Stimulated activated CD8-positive, alpha-beta memory T cell treated with anti-CD3 and anti-CD28 coated beads, Interleukin-7, amount 100 ng/mL, for 24 hours (primary cell): Measurements from ENCODE around the gene ATG7.
"Not testable (repeated sequence)": the region's sequence is repeated elsewhere in the genome, so short reads cannot be mapped to it uniquely, and the experiment has no call there.

Experiments used
- DNase-seq: peaks from one replicate; pipeline ENCODE4 v3.0.0-alpha.2; 2020; ENCODE audit warnings: low read depth

Gene ATG7

GRCh38 chr3:11568503-11569155 is 296.4 kb downstream of the ATG7 start:
- no peak for DNase-seq

- no peak for DNase-seq
Measured at GRCh38 chr3:11569156-11569741, 297.1 kb downstream of the ATG7 start.

- DNase-seq: no peak
Measured at GRCh38 chr3:11570251-11570650, 298.1 kb downstream of the ATG7 start.

DNA sequence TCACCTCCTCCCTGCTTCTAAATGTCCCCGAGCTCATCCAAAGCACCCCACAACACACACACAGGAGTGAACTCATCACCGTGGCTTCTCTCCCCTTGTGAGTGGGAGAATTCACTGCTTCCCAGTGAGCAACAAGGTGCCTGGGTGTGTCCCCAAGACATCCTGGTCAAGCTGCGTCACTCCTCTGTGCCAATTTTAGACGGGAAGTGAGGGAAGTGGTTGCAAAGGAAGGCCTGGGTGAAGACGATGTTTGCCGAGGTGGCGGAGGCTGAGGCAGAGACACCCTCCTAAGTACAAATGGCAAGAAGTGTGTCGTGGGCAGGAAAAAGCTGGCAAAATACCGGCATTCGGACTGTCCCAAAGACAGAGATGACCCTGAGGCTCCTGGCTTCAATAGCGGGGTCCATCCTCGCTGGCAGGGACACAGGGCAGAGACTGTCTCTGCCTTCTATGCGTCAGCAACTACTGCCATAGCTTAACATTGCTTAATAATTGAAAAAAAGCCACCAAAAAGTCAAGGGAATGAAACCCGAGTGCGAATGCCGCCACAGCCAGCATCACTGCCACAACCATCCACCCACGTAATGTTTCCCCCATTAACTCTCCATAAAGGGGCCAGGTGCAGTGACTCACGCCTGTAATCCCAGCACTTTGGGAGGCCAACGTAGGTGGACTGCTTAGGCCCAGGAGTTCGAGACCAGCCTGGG is 298.7 kb downstream of the ATG7 start:
- no peak for DNase-seq

GRCh38 chr3:11572660-11573059 is 300.5 kb downstream of the ATG7 start:
- not testable (repeated sequence) for DNase-seq

- no peak for DNase-seq
Measured at GRCh38 chr3:11574981-11575669, 302.9 kb downstream of the ATG7 start.

DNA sequence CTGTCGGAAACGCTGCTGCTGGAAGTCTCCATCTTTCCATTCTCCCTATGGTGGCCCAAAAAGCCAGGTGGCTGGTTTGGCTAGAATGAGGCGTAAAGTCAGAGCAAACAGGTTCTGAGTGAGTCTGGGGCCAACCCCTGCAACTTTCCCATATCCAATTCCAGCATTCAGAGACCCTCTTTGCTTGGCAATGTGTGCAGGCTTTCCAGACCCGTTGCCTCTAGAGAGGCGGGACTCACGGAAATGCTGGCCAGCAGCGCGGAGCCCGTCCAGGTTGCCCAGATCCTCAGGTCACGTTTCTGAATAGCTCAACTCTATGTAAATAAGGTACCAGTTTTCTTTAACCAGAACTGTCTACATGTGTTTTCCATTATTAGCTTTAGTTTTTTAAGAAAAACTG is 303.5 kb downstream of the ATG7 start:
- DNase-seq: no peak

- no peak for DNase-seq
Measured at GRCh38 chr3:11576453-11576852, 304.3 kb downstream of the ATG7 start.

DNA sequence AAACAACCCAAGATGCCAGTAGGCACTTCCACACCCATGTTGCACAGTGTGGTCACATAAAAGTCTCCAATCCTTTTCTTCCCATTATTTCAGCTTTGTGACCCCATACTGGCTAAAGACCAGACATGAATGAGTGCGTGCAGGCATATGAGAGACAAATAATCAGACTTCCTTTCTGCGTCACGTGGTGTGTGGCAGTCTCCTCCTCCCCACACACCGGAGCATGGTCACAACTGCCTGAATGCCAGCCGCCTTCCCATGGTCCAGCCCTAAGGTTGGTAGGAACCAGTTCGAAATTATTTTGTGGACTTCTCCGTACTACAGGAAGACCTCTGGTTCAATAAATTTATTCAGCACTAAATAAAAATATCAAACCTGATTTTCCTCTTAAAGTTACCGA is 306.0 kb downstream of the ATG7 start:
- no peak for DNase-seq

DNA sequence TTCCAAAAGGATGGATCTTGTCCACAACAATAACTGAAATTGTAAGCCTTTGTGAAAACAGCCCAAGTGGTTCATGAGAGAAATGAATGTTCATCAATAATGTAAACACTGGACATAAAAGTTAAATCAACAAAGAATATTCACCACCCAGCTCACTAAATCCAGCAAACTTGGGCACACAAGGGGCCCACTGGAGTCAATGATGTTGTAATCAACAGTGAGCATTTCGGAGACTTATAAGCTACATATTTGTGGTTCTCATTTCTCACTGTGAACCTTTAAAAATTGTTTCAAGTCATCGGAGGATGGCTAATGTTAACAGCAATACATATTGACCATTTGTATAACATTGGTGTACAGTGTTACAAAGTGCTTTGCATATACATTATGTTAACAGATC is 308.4 kb downstream of the ATG7 start:
- no peak for DNase-seq

DNA sequence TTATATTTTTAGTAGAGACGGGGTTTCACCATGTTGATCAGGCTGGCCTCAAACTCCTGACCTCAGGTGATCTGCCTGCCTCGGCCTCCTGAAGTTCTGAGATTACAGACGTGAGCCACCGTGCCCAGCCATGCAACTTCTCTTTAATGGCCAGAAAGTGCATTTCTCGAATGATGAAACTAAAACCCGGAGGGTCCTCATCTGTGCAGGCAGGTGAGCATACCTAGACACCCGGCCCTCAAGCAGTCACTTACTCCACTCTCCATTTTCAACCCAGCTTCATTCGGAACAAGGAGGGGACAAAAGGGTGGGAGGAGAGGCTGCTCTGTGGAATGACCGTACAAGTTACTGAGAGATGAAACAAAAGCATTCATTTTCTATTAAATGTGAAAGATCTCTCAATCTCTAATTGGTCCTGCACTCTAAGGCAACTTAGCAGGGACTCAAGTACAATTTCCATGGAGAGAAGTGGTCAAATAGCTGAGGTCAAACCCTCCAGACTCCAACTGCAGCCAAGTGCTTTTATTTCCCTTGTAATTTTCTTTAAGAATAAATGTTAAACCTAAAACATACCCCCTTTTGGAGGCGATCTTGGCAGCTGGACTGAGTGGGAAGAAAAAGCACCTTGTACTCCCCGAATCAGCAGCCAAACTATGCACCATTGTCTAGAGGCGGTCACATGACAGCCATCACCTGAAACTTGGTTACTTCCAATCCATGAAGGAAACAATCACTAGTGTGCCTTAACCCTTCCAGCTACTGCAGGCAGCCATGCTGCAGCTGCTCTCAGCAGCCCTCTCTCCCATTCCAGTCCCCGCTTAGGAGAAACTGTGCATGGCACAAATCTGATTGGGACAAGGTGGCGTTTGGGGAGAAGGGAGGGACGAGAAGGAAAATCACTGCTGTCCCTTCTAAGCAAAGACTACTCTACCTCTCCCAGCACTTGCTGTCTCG is 309.3 kb downstream of the ATG7 start:
- no peak for DNase-seq

DNA sequence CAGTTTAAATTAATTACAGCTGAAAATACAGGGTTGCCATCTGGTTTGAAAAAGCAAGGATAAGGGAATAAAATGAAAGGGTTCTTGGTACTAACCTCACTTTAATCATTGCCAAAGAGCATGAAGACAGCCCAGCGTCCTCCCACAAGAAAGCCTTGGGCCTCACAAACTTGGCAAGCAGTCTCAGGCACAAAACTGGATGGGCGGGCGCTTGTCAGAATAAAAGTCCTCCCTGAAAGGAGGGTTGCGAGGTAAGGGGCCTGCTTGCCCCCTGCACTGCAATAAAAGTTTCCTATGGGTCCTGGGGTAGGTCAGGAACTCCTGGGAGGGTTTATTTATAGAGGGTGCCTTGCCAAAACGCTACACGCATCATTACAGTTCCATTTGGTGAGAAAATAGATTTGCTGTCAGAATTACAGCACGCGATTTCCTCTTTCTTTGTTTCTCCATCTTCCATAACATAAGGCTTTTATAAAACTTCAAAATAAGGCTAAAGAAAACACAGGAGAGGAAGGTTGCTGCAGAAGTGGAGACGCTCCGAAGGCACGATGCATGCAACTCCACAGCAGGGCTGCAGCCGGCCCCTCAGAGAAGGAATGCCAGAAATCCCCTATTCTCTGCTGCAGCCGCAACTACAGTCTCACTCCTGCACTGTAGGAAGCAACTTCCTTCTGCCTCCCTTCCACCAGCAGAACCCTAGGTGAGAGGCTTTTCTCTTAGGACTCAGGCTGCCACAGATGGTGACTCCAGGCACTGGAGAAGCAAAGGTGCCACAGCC is 310.2 kb downstream of the ATG7 start:
- DNase-seq: no peak

DNA sequence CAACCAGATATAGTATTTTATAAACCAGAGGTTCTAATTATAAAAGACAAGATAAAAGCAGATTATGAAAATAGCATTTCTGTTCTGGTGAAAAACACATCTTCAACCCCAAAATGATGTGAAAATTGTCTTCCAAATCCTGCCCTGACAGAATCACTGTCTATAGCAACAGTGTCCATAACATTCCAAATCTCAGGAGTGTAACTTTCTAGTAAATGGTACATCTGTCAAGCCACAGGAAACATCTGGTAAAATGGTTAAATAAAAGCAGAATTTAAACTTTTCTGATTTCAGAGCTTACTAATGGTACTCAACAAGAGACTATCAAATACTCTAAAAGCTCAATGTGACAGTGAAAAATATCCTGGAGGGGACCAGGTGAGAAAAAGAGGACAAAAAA is 311.0 kb downstream of the ATG7 start:
- no peak for DNase-seq

DNA sequence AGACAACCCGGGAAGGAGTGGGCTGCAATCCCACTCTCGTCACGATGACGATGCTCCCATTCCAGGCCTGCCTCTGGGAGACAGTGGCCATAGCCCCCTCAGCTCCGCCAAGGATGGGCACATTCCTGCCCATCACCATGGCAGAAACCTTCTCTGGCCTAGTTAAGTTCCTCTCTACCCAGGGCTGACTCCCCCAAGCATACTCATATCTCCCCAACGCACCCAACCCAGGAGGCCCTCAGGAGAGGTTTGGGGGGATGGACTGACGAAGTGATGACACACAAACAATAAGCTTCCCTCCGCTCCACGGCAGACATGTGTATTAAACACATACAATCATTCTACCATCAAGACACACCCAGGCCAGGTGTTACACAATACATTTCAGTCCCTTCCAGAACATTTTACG is 311.4 kb downstream of the ATG7 start:
- no peak for DNase-seq

- DNase-seq: no peak
Measured at GRCh38 chr3:11584570-11584969, 312.4 kb downstream of the ATG7 start.

- no peak for DNase-seq
Measured at GRCh38 chr3:11587766-11588165, 315.6 kb downstream of the ATG7 start.

DNA sequence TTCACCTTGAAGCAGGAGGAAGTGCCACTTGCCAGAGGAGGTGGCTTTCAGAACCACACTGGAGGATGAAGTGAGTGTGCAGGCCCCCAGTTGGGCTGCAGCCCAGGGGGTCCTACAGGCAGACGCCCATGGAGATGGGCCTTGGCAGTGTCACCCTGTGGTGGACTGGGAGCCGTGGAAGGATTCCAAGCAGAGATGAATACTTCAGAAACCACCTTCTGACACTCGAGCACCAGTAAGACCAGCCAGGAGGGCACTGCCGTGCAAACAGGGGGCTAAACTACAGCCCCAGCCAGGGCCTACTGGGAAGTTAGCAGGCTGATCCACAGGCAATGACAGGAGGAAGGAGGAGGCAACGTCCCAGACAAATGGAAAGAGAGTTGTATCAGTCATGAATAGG is 316.1 kb downstream of the ATG7 start:
- no peak for DNase-seq

DNA sequence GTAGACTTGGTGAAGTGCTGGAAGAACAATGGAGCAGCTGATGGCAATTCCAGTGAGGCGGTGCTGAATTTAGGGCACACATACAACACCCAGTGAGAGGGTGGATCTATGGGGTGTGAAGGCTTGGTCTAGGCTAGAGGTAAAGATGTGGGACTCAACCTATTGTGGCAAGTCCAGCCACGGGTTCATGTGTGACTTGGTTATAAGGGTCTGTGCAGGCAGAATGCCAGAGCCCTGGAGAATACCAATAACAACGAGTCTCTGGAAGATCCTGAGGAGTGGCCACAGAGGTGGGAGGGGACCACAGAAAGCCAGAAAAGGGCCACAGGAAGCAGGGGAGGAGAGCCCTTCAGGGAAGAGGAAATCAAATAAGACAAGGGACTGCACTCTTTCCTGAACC is 316.6 kb downstream of the ATG7 start:
- no peak for DNase-seq

GRCh38 chr3:11589706-11590105 is 317.5 kb downstream of the ATG7 start:
- no peak for DNase-seq

DNA sequence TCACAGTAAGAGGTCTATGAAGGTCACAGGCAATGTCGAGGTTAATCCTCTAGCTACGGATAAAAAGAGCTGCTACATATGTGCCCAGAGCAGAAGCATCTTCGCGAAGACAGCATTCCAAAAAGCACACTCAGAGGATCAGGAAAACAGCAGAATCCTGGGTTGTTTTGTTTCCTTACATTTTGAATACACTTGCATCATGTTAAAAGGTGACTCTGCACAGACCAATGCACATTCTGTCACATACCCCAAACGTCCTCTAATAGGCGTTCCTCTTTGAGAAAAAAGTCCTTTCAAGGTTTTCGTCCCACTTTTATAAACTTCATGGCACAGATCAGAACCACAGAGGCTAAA is 318.8 kb downstream of the ATG7 start:
- DNase-seq: no peak
